Activated T-cell treated with anti-CD3 and anti-CD28 coated beads, Interleukin-2, amount 50 U/mL, for 48 hours (primary cell): ENCODE results near the gene MAPK9.
A peak's percentile ranks its signal among the peaks of the same experiment; 100 is the strongest.

Experiments
- DNase-seq, 2 experiments: peaks; one replicate each; pipeline ENCODE4 v3.0.0-alpha.2; 2020

MAPK9 gene

DNA sequence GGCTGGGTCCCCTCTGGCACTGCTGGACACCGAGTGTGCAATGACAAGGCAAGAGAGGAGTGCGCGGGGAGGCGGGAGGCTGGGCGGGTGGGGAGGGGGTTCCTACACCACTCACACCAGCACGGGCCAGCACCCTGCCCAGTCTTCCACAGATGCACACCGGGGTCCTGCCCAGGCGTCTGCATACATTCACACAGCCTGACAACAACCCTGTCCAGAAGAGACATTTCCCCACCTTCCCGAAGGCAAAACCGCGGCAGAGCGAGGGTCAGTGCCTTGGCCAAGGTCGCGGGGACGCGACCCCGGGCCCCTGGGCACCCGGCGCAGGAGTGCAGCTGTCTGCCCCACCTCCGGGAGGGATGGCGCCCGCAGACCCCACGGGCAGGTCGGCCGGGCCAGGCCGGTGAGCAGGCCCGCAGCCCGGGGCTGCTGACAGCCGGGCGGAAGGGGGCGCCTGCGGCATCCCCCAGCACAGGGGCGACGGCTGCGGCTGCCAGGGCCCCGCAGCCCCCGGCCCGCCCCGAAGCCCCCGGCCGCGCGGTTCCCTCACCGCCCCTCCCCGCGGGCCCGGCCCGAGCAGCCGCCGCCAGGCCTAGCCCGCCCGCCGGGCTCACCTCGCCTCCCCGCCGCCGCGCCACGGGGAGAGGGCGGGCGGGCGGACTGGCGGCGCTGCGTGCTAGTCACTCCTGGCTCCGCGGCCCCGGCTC, 496 bp downstream of the MAPK9 start:
- peak; percentile 50 to 60 for DNase-seq

DNA sequence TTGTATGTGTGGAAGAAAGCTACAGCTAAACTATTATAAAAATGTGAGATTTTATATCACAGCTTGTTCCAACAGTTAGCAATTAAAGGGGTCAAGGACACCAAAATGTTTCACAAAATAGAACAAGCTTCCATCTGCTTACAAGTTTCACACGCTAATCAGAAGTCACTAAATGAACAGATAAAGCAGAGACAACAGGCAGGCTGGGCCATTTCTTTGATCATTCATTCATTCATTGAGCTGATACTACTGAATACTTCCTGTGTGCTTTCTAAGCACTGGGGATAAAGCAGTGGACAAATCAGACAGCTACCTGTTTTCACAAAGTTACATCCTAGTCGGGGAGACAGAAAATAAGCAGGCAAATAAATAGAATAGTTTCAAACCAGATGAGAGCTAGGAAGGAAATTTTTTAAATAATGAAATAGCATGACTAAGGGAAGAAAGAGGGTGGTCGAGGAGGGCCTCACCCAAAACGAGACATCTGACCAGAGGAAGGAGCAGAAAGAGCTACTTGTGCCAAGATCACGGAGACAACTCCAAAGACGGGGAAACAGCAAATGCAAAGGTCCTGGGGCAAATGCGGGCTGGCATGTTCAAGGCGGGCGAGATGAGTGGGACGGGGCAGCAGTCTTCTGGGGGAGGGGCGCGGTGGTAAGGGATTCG, 1.2 kb downstream of the MAPK9 start:
- DNase-seq: no peak

DNA sequence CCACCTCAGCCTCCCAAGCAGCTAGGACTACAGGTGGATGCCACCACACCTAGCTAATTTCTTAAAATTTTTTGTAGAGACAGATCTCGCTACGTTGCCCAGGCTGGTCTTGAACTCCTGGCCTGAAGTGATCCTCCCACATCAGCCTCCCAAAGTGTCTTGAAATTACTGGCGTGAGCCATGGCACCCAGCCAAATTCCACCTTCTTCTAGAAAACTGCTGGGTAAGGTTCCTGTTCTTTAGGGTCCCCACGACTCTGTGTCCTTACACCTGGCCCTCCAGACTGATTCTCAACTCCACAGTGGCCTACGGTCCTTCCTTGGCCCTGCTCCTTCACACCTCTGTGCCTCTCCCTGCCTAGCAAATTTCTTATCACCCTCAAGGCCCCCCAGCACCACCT, 1.9 kb downstream of the MAPK9 start:
- DNase-seq: no peak

DNA sequence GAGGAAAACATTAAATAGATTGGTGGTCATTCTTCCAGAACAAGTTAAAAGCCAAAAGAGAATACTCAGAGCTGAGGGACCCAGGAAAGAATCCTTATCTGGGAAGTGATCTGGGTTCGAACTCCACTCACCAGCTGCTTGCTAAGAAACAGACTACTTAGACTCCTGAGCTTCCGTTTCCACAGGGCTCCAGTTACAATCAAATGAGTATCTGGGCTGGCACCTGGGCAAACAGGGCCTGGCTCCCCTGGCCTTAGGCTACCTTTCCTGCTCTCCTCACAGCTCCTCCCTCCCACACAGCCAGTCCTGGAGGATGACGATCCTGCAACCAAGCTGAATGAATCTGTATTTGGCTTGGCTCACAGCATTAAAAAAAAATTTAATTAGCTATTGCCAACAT, 2.5 kb downstream of the MAPK9 start:
- no peak for DNase-seq

DNA sequence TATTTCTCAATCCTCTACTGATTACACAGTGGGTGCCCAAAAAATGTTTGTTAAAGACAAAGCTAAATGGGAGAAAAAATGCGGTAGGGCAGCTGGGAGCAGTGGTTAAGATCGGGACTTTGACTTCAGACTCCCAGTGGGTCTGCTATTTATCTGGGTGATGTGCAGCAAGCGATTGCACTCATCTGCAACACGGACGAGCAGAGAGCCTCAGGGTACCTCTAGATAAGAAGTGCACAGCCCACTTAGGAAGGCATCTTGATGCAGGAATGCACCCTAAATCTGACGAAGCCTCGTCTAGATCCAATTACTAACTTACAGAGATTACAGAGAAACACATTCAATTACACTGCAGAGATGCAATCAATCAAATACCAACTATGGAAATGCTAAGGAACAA, 4.0 kb downstream of the MAPK9 start:
- DNase-seq: no peak

DNA sequence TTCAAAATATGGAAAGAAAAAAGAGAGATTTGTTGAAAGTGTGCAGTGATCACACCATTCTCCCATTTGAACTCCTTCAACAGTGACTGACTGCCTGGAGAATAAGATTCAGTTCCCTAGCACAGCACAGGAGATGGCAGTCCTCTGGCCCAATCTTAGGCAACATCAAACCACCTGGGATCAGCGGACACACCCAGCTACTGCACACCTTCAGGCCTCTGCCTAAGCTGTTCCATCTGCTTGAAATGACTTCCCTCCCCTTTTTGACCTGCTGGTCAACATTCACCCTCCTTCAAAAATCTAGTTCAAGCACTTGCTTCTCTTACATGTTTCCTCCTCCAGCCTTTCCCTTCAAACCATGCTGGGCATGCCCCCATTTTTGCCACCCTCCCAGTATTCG, 4.5 kb downstream of the MAPK9 start:
- no peak for DNase-seq

DNA sequence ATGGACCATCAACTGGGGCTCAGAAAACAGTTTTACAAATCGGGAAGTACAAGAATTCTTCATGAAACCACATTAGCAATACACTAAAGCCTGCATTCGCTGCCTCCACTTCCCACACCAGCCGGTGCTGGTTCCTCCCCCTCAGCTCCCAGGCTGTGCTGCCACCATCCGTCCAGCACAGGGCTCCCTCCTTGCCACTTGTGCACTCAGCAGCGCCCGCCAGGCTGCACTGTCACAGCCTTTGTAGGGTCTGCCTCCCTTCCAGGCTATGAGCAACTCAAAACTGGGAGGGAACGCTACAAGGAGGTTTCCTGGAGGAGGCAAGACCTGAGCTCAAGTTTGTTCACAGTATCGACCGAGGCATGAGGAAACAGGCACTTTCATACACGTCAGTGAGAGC, 7.7 kb downstream of the MAPK9 start:
- no peak for DNase-seq

DNA sequence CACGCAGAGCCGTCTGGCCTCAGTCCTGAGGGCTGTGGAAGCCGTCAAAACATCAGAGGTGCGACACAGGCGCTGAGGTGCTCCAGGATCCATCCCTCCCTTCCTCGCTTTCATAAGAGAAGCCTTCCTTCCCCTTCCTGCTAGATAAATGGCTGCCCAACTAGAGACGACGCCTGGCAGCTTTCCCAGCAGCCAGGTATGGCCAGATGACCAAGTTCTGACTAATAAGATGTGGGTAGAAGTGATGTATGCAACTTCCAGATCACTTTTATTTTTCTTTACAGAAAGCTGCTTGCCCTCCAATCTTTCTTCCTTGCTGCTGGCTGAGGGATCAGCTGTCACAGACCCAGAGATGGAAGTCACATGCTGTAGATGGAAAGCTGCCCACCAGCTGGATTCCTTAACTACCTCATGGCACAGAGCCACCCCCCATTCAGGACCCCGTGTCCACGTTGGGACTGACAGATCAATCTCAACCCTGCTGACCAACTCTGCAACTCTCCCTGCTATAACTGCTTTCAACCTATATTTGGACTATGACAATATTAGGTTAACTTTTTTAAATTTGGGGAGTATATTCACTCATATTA, 8.8 kb downstream of the MAPK9 start:
- DNase-seq: no peak

DNA sequence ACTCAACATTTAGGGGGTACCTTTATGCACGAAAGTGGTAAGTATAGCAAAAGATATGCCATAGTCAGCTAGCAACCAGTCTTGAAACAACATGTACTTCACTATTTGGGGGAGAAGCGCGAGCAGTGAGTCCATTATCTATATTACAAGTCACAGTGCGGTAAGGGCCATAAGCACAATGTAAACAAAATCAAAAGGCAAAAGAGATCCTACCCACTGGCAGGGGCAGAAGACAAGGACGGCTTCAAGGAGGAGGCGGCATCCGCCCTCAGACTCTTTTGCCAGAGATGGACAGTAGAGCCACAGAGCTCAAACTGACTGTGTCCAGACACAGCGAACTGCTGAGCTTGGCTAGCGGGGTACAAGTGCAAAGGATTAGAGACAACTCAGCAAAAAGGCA, 9.6 kb downstream of the MAPK9 start:
- no peak for DNase-seq

DNA sequence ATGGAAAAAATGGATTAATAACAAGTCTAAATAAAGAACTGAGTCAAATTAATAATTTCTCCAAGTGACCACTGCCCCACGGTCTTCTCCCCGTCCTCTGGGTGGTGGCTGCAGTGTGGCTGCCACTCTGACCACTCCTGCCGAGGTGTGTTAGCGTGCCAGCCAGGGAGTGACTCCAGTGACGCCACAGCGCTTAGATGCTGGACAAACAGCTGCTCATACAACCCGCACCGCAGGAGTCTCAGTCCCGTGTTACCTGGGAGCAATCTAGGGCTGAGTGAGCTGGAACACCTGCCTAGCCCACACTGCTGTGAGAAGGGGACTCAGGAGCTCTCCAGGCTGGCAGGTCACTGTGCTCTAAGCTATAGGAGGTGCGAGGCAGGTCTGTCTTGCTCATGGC, 10.2 kb downstream of the MAPK9 start:
- no peak for DNase-seq

DNA sequence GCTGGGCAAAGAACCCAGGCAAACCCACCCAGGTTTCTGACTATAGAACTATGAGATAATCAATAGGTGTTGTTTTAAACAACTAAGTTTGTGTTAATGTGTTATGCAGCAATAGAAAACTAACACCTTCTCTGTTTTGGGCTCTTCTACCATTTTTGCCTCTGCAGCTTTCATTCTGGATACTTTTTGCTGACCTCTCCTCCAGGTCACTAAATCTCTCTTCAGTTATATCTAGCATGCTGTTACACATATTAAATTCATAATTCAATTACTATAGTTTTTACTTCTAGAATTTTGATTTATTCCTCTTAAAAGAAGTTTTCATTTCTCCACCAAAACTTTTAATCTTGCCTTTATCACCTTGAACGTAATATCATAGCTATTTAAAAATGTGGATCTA, 17.2 kb downstream of the MAPK9 start:
- no peak for DNase-seq

DNA sequence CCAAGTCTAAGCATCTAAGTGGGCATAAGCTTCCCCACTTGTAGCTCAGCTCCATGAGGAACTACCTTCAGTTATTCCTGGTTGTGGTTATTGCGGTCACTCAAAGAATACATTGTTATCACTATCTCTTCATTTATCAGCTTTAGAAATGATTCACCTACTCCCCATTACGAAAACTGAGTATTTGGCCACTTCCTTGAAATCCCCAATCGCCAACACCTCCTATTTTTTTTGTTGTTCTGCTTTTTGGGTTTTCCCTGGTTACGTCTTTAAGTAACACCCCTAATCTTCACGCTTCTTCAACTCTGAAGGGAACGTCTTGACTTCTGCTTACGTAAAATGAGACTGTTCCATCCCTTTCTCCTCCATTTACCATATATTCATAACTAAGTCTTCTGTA, 20.7 kb downstream of the MAPK9 start:
- DNase-seq: no peak

DNA sequence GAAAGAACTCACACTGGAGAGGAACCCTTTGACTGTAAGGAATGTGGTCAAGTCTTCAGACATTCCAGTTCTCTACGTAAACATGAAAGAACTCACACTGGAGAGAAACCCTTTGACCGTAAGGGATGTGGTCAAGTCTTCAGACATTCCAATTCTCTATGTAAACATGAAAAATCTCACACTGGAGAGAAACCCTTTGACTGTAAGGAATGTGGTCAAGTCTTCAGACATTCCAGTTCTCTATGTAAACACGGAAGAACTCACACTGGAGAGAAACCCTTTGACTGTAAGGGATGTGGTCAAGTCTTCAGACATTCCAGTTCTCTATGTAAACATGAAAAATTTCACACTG, 32.6 kb downstream of the MAPK9 start:
- DNase-seq: no peak

DNA sequence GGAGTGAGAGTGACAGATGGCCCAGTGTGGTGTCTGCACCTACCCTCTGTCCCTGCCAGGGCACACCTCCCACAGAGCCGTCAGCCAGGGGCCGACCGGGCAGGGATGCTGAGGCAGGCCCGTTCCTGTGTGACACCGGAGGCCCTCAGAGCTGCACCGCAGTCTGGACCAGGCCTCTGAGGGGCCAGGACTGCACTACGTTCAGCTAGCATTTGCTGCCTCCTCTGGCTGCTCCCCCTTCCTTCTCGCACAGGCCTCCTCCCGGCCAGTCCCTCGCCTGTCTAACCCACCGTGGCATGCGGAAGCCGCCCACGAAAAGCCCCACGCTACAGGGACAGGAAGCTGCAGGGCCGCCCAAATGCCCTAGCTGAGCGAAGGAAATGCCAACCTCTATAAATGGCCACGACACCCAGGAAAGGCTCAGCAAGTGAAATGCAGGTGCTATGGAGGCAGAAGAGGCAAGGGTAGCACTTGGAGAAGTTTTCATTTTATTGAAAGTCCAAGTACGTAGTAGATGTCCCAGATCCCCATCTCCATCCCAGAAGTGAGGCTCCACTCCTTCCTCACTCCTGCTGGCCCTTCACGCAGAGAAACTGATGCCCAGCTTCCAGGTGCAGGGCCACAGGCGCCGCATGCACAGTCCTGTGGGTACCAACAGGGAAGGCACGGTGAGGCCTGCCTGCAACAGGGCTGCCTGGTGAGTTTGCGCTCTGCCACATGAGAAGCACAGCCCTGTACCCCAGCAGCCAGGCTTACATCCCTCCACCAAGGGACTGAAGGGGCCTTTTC, 38.7 kb downstream of the MAPK9 start:
- DNase-seq: peak in 1 of 2 experiments; percentile 16

DNA sequence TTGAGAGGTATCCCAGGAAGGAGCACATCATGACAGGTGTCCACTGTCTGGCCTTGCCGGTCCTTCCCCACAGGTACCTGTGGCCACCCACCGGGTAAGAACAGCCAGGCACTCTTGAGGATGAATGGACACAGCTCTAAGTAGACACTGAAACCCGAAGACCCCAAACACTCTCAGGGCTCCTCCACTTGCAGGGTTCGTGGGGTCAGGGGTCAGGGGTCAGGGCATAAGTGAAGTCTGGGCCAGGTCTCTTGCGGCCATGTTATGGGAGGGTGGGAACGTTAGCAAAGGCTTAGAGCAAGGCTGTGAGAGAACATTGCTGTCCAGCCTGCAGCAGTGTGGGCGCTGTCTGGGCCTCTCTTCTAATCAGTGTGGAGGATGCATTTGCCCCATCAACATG, 40.0 kb downstream of the MAPK9 start:
- no peak for DNase-seq

DNA sequence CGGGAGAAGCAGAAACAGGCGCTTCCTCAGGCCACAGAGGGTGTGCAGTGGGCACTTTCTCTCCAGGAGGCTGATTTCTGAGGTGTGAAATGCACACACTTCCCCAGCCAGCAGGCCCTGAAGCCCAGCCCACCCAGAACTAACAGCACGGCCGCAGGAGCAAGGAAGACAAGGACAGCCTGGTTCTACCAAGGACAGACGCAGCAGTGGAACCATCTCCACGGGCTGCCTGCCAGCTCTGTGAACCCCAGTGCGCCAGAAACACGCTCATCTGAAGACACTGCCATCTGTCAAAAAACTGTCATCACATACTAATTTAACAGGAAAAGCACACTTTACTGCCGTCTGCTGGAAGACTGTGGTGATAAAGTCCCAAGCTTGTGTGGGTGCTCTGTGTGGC, 40.7 kb downstream of the MAPK9 start:
- no peak for DNase-seq

DNA sequence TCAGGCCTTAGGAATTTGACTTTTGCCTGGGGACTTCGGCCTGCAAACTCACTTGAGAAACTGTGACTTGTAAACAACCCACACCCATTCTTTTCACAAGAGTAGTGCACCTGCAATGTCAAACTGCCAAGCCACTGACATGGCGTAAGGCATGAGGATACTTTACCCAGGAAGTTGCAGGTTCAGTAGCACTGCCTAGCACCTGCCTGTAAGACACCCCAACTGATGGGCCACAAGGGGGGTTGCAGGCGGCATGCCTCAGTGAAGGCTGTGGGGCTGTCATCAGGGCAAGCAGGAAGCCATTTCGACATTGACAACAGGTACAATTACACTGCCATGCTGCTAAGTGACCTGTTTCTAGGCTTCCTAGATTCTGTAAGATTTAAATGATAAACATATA, 41.6 kb downstream of the MAPK9 start:
- no peak for DNase-seq

DNA sequence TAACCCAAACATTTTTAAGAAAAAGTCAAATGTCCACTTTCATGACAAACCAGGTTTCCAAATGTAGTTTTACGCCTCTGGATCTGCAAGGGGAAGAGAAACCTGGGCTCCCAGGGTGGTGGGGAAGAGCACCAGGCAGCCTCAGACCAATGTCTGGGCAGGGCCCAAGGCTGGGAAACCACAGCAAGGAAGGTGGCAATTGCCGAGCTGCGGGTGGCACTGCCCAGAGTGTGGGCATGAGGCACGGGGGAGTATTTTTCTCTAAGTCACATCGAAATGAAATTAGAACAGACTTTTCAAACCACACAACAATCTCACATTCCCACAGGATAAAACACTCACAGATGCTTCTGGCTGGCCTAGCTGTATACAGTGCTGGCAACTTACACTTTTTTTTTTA, 50.3 kb downstream of the MAPK9 start:
- DNase-seq: no peak

DNA sequence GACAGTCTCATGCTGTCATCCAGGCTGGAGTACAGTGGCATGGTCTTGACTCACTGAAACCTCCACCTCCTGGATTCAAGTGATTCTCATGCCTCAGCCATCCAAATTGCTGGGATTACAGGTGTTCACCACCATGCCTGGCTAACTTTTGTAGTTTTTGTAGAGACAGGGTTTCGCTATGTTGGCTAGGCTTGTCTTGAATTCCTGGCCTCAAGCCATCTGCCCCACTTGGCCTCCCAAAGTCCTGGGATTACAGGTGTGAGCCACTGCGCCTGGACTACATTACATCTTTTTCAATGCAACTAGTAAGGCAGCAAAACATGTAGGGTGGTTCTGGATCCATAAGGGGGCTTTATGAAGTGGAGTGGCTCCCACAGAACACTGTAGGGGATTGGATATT, 53.3 kb downstream of the MAPK9 start:
- no peak for DNase-seq

DNA sequence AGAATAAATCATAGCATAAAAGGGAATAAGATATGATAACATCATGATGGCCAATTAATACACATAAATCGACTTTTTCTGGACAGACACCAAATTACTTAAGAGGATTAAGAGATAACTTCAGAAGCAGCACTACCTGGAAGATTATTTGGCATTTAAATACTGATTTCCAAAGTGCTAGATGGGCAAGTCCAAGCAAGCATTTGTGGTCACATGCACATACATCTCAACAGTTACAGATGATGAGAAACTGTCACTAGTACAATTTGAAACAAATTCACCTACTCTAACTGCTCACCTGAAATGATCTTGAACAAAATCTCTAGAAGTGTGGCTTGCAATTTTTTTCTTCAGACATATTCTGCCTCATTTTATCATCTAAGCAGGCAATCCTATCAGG, 56.0 kb downstream of the MAPK9 start:
- no peak for DNase-seq

DNA sequence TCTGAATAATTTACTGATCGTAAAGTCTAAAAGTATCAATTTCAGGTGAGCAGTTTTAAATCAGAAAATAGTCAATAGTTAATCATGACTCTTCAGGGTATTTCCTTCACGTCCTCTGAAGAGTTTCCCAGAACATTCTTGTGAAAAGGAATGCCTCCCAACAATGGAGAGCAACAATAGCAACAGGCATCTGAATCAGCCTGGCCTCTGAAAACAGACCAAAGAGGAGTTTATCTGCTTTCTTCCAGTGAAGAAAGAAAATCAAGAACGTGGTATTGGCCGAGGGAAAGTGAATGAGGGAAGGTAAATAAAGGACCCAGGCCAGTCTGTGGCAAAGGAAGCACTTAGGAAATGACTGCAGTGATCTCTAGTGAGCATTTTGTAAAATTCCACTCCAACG, 56.8 kb downstream of the MAPK9 start:
- DNase-seq: no peak

DNA sequence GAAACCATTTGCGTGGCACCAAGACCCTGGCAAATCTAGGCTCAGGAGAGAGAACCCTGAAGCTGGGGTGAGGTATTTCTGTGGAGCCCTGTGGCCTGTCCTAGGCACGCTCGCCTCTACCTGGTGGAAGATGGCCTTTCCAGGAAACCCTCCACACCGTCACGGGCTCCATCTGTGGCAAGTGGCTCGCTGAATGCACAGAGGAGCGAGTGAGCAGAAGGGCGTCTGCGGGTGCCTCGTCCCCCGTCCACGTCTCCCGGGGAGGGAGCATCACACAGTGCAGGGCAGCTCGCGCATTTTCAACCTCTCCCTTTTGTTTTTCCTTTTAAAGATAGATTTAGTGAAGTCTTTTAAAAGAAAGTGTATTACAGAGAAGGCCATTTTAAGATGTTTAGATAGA, 57.6 kb downstream of the MAPK9 start:
- DNase-seq: no peak

DNA sequence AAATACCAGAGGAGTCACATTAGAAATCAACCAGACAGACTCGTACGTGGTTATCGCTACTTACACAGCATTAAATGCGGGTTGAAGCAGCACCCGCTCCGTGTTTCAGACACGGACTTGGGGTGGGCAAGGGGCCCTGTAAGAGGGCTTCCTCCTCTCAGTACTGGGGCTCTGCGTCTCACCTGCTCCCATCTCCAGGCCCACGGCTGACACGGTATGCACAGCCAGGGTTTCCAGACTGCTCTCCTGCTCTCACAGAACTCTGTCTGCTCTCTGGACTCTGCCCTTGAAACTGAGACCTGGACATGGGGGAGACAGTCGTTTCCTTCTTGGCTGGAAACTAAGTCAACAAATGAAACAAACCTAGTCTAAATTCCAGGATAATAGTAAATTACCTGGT, 58.2 kb downstream of the MAPK9 start:
- no peak for DNase-seq

DNA sequence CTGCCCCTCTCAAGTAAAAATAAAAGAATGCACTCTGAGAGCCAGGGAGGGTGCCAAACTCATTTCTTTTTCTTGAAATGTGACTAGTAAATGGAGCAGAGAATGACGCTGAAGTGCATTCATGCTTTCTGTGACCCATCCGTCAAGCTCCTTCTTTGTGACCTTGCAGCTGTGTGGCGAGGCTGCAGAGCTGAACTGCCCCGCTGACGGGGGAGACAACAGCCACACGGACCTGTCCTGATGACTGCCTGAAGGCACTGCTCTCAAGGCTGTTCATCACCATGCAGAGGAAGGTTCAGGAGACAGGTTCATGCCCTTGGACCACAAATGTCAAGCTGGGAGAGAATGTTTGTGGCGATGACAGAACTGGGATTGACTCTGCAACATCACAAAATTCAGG, 61.9 kb downstream of the MAPK9 start:
- DNase-seq: no peak
